HG02588 (cell line): ENCODE measurements around the gene ZNF350.
"Not testable (repeated sequence)": the region's sequence is repeated elsewhere in the genome, so short reads cannot be mapped to it uniquely, and the experiment has no call there.

Experiments
- ATAC-seq: cut with Tn5 transposase; IDR thresholded peaks from one replicate; pipeline ENCODE4 v1.9.1; 2021; ENCODE audit warnings: mild to moderate bottlenecking, moderate library complexity; ENCODE audit not compliant: unreplicated experiment

Gene ZNF350

GRCh38 chr19:51986309-51987291, at the start of gene ZNF350:
ZNF350 (minus strand) TSS chr19:51986840; CDS start chr19:51974360, 12,480 bp downstream.
- peak; percentile 68 for ATAC-seq

- ATAC-seq: no peak
These were observed 47.5 kb upstream of the ZNF350 start for GRCh38 chr19:52034051-52034728.

GRCh38 chr19:52028780-52029123, 42.1 kb upstream of the ZNF350 start:
- peak; percentile 21 for ATAC-seq

GRCh38 chr19:52028027-52028779, 41.6 kb upstream of the ZNF350 start, which contains the start of gene ZNF614:
ZNF614 (minus strand) TSS chr19:52028379; CDS start chr19:52025745, 2,634 bp downstream.
- ATAC-seq: peak; percentile 83

- not testable (repeated sequence) for ATAC-seq
These were observed 39.8 kb upstream of the ZNF350 start for GRCh38 chr19:52026255-52026990.

- not testable (repeated sequence) for ATAC-seq
These were observed 37.8 kb upstream of the ZNF350 start for GRCh38 chr19:52024478-52024877.

GRCh38 chr19:52022193-52022592, 35.6 kb upstream of the ZNF350 start:
- ATAC-seq: no peak

- ATAC-seq: no peak
These were observed 33.9 kb upstream of the ZNF350 start for GRCh38 chr19:52020506-52020905.

GRCh38 chr19:52010674-52011073, 24.0 kb upstream of the ZNF350 start:
- no peak for ATAC-seq

- ATAC-seq: peak; percentile 91
These were observed 21.3 kb upstream of the ZNF350 start, which contains the start of gene ZNF615 for GRCh38 chr19:52007806-52008557. ZNF615 (minus strand) TSS chr19:52008211; CDS start chr19:52003711, 4,500 bp downstream.

GRCh38 chr19:52007451-52007805, 20.8 kb upstream of the ZNF350 start:
- peak; percentile 14 for ATAC-seq

- ATAC-seq: no peak
These were observed 7.5 kb upstream of the ZNF350 start for GRCh38 chr19:51994048-51994644.

- ATAC-seq: no peak
These were observed 6.8 kb upstream of the ZNF350 start for GRCh38 chr19:51993422-51993821.

GRCh38 chr19:51983361-51983760, 3.3 kb downstream of the ZNF350 start:
- ATAC-seq: no peak

GRCh38 chr19:51980926-51981325, 5.7 kb downstream of the ZNF350 start:
- ATAC-seq: not testable (repeated sequence)

- no peak for ATAC-seq
These were observed 6.4 kb downstream of the ZNF350 start for GRCh38 chr19:51980116-51980736.

- no peak for ATAC-seq
These were observed 7.8 kb downstream of the ZNF350 start for GRCh38 chr19:51978882-51979281.

GRCh38 chr19:51977346-51977745, 9.3 kb downstream of the ZNF350 start:
- ATAC-seq: no peak

GRCh38 chr19:51976852-51977251, 9.8 kb downstream of the ZNF350 start:
- ATAC-seq: no peak
